ENCODE data around the gene KAZN.
A peak's percentile ranks its signal among the peaks of the same experiment; 100 is the strongest.

Gene KAZN

DNA sequence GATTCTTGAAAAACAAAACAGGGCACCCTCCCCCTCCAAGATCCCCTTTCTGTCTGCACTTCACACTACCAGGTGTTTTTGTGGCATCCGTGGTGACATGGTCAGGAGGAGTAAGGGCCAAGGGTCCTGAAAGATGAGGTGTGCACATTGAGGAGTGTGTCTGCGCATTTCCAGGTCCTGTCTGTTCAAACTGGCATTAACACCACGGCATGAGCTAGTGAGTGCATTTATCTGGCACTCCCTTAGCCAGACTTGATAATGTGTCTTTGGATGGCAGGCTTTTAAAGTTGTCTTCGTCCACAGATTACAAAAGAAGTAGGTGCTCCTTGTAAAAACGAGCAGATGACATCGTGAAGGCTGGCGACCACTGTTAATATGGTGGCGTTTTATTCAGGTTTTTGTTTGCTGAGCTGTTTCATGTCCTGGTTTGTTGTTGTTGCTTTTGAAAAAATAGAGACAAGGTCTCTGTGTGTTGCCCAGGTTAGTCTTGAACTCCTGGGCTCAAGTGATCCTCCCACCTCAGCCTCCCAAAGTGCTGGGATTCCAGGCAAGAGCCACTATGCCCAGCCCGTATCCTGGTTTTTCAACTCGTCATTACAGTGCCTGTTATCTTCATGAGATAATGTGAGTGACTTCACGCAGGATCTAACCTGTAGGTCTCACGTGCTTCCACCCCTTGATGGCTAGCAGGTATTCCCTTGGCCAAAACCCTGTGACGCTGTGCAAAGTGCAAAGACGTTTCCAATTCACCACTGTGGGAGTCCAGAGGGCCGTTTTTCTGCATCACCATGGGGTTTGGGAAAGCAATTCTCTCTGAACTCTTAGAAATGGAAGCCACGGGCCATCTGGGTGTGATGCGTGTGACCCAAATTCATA lies 559.3 kb downstream of the KAZN start:
- no peak overlapping the region for H3K4me3 ChIP-seq (ENCODE audit: low read depth, low read length)
- no peak for DNase-seq (ENCODE audit: low read depth)
- TF ChIP-seq, protein P1, sequence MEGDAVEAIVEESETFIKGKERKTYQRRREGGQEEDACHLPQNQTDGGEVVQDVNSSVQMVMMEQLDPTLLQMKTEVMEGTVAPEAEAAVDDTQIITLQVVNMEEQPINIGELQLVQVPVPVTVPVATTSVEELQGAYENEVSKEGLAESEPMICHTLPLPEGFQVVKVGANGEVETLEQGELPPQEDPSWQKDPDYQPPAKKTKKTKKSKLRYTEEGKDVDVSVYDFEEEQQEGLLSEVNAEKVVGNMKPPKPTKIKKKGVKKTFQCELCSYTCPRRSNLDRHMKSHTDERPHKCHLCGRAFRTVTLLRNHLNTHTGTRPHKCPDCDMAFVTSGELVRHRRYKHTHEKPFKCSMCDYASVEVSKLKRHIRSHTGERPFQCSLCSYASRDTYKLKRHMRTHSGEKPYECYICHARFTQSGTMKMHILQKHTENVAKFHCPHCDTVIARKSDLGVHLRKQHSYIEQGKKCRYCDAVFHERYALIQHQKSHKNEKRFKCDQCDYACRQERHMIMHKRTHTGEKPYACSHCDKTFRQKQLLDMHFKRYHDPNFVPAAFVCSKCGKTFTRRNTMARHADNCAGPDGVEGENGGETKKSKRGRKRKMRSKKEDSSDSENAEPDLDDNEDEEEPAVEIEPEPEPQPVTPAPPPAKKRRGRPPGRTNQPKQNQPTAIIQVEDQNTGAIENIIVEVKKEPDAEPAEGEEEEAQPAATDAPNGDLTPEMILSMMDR (conservative IDR thresholded peaks at IDR 0.05; ENCODE audit: low read depth, low read length), result no peak

DNA sequence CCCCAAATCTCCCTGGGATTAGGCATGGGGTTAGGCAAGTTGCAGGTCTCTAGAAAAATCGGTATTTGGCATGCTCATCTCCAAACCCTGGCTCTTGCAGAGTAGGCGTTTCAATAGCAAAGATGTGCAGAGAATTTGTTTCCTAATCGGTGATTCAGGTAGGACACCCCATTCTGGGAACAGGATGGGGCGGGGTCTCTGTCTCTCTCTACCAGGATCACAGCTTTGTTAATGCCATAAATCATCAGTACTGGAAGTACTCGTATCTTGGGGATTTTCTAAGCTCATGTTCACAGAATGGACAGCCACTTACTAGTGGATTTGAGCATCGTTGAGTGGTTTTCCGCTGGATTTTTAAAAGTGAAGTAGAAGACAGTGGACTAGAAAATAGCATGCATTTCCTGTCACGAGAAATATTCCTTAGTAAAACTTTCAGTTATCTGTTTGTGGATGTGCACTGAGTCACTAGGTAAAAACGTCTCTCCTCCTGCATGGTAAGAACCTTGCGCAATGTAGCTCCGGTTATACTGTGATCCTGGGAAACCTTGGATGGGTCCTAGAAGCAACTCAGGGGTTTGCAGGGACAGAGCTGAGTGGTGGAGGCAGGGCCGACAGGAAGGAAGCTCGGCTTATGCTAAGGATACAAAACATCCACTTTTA lies 560.2 kb downstream of the KAZN start:
- H3K4me3 ChIP-seq (ENCODE audit: low read depth, low read length), result peak overlapping the region; percentile 23
- TF ChIP-seq, protein P1 (conservative IDR thresholded peaks at IDR 0.05; ENCODE audit: low read depth, low read length), result no peak
- peak; percentile 90 for DNase-seq (ENCODE audit: low read depth)

DNA sequence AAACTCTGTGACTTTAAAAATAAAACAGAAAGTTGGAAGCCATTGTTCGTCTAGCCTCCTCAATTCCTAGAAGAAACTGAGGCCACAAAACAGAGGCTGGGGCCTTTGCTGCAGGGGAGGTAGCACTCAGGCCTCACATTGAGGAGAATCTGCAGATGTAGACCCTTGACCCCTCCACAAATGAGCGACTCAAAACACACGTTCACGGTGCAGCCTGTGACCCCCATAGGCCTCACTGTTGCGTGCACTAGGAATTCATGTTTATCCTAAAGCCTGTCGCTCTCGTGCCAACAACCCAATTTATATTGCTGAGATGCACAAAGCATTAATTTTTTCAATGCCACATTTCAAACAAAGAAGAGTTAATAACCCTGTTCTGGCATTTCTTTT lies 560.7 kb downstream of the KAZN start:
- TF ChIP-seq, protein P1 (conservative IDR thresholded peaks at IDR 0.05; ENCODE audit: low read depth, low read length), result no peak
- no peak for DNase-seq (ENCODE audit: low read depth)
- H3K4me3 ChIP-seq (ENCODE audit: low read depth, low read length), result peak overlapping the region; percentile 18

- DNase-seq (ENCODE audit: low read depth), result no peak
- TF ChIP-seq, protein P1 (conservative IDR thresholded peaks at IDR 0.05; ENCODE audit: low read depth, low read length), result no peak
- H3K4me3 ChIP-seq (ENCODE audit: low read depth, low read length), result no peak overlapping the region
Measured at GRCh38 chr1:15160626-15161025, 562.1 kb downstream of the KAZN start.

DNA sequence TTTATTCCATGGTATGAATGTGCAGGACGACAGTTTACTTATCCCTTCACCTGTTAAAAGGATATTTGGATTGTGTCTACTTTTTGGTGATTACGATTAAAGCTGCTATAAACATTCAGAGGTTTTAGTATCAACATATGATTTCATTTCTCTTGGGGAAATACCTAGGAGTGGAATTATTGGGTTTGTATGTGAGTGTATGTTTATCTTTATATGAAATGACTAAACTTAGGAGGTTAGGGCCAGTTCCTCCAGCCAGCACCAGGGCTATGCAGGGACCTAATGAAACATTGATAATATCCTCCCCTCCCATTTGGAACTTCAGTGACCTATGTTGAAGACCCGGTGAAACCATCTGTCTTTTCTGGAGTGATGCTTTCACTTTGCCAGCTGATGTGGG lies 568.9 kb downstream of the KAZN start:
- TF ChIP-seq, protein P1 (conservative IDR thresholded peaks at IDR 0.05; ENCODE audit: low read depth, low read length), result peak; percentile 11
- peak; percentile 37 for DNase-seq (ENCODE audit: low read depth)
- no peak overlapping the region for H3K4me3 ChIP-seq (ENCODE audit: low read depth, low read length)

Measured in choroid plexus epithelial cell (primary cell).